ENCODE measurements around the gene ASB13. TPM values are rescaled to one million over a fixed set of nuclear protein-coding genes. Genes with fewer than 3 reads are reported as not detected.

The ASB13 gene
- total and polyA plus RNA-seq, 10 of the 15 experiments (the other 5 are each of a cell fraction or from before 2014, with no cell fraction given): 0.02 to 0.59 (median 0.10) TPM; not detected in 2

GRCh38 chr10:5624701-5625100 is 41.7 kb downstream of the ASB13 start:
- Histone ChIP-seq H4K20me1 (ENCODE audit: control insufficient read depth, insufficient read depth) (no peaks in the 10 kb centered on the region), H3K4me1 (ENCODE audit: control insufficient read depth, insufficient read depth, low read length) (peaks cover 8% of the 10 kb centered on the region), H3K4me2 (ENCODE audit: control insufficient read depth, insufficient read depth) (no peak overlapping the region), H3K9ac (ENCODE audit: control insufficient read depth, insufficient read depth, low read length) (no peak overlapping the region), H3K4me3 (no peak overlapping the region), H3K36me3 (ENCODE audit: control insufficient read depth in 2 of 2, insufficient read depth in 2 of 2, low read length in 1 of 2) (no peaks in the 10 kb centered on the region), H3K27me3 (replicated peaks in 1 of 2; ENCODE audit: control insufficient read depth in 2 of 2, insufficient read depth in 2 of 2, low read length in 1 of 2) (peaks cover 3 to 8% of the 10 kb centered on the region in 2 experiments), H3K27ac (ENCODE audit: control insufficient read depth, insufficient read depth) (no peak overlapping the region), H3K9me3 (replicated peaks; ENCODE audit: control insufficient read depth, insufficient read depth, low read length) (no peaks in the 10 kb centered on the region), H2AFZ (ENCODE audit: control insufficient read depth, low read depth, low read length) (no peak overlapping the region), H3K79me2 (ENCODE audit: control insufficient read depth, insufficient read depth, low read length) (no peaks in the 10 kb centered on the region)
- SMC1A ChIA-PET (ENCODE audit: uncharacterized antibody, unreplicated experiment): interaction anchor here (5.2 kb wide), 1 partner anchor 184 kb away, joined by 129 read pairs; no protein-coding TSS in a partner anchor
- BruUV-seq (replicated peaks): no TSS peak
- in situ Hi-C loops (cut with MboI) (loop anchor here (5.0 to 10.0 kb wide), 2 partner anchors 182 to 780 kb away; no protein-coding TSS in a partner anchor), intact Hi-C loops (cut with micrococcal nuclease; ENCODE audit: unreplicated experiment) (loop anchor here (5.0 kb wide), 1 partner anchor 777 kb away; no protein-coding TSS in a partner anchor)
- WGBS (ENCODE audit: insufficient coverage, insufficient replicate concordance, low lambda C conversion rate, missing lambda C conversion rate): 90% methylated on average over 21 of the region's 24 CpGs
- FAIRE-seq: no peak
- TF ChIP-seq BMI1 (IDR thresholded peaks at IDR 0.05; ENCODE audit: borderline replicate concordance) (no peak), NFIC (IDR thresholded peaks at IDR 0.05; ENCODE audit: low read depth, low read length) (no peak), BACH1 (IDR thresholded peaks at IDR 0.05; ENCODE audit: borderline replicate concordance) (no peak), TCF12 (IDR thresholded peaks at IDR 0.05; ENCODE audit: low read depth, low read length) (no peak), CTCF (IDR thresholded peaks at IDR 0.05 in 2 of 3, conservative IDR thresholded peaks at IDR 0.05 in 1 of 3; ENCODE audit: control insufficient read depth in 2 of 3, extremely low read depth in 1 of 3, insufficient read depth in 1 of 3, low read depth in 3 of 3, low read length in 3 of 3) (no peak), YY1 (IDR thresholded peaks at IDR 0.05; ENCODE audit: low read depth, low read length) (no peak), CEBPB (IDR thresholded peaks at IDR 0.05; ENCODE audit: borderline replicate concordance in 1 of 2, low read depth in 2 of 2, low read length in 2 of 2) (no peak), CHD4 (IDR thresholded peaks at IDR 0.05) (no peak), CREB1 (IDR thresholded peaks at IDR 0.05; ENCODE audit: low read depth) (no peak), NFYA (IDR thresholded peaks at IDR 0.05; ENCODE audit: borderline replicate concordance, low read depth, low read length) (no peak), MXI1 (IDR thresholded peaks at IDR 0.05; ENCODE audit: low read depth, low read length) (no peak), PAX5 (IDR thresholded peaks at IDR 0.05; ENCODE audit: borderline replicate concordance, low read depth, low read length) (no peak), PML (IDR thresholded peaks at IDR 0.05; ENCODE audit: low read length) (no peak)
- RAD21 ChIA-PET (ENCODE audit: unreplicated experiment): interaction anchor here (2.2 to 5.1 kb wide), 2 partner anchors 181 to 192 kb away, joined by 8 to 136 read pairs; no protein-coding TSS in a partner anchor
- CTCF ChIA-PET: interaction anchor here (2.6 to 21.3 kb wide), 3 partner anchors 41 to 185 kb away, joined by 12 to 535 read pairs (median 29); no protein-coding TSS in a partner anchor
- no peak for DNase-seq (ENCODE audit: low read depth, low spot score)
- POLR2A ChIA-PET: no interaction called here
- no peak for ATAC-seq
